T follicular helper cell (primary cell): ENCODE results near the gene ATP6AP1.
"Not testable (repeated sequence)": the region's sequence is repeated elsewhere in the genome, so short reads cannot be mapped to it uniquely, and the experiment has no call there.

Experiments used
- DNase-seq: peaks from one replicate; pipeline ENCODE4 v3.0.0-alpha.2; 2020; ENCODE audit warnings: low read depth

The ATP6AP1 gene

GRCh38 chrX:154399527-154400368, 28.7 kb upstream of the ATP6AP1 start:
- DNase-seq: no peak

- DNase-seq: not testable (repeated sequence)
Observed at GRCh38 chrX:154400369-154400817, 28.1 kb upstream of the ATP6AP1 start.

GRCh38 chrX:154401045-154401799, 27.3 kb upstream of the ATP6AP1 start:
- DNase-seq: no peak

- DNase-seq: no peak
Observed at GRCh38 chrX:154401918-154402621, 26.4 kb upstream of the ATP6AP1 start.

DNA sequence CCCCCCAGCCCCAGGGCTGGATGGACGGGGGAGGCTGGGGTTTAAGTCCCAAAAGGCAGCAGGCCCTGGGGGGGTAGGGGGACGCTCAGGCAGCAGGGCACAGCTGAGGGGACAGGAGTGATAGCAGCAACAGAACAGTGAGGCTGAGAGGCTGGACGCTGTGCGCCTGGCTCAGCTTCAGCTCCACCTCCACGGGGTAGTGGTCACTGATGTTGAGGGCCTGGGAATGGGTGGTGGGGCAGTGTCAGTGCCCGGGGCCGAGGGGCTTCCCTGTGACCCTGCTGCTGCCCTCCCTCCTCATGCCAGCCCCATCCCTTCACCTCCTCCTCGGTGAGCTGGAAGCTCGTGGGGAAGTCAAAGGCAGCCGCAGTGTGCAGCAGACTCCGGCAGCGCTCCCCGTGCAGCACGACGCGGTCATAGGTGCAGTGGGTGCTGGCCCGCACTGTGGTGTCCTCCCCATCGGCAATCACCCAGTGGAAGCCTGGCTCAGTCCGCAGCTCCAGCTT, 25.8 kb upstream of the ATP6AP1 start:
- DNase-seq: no peak

DNA sequence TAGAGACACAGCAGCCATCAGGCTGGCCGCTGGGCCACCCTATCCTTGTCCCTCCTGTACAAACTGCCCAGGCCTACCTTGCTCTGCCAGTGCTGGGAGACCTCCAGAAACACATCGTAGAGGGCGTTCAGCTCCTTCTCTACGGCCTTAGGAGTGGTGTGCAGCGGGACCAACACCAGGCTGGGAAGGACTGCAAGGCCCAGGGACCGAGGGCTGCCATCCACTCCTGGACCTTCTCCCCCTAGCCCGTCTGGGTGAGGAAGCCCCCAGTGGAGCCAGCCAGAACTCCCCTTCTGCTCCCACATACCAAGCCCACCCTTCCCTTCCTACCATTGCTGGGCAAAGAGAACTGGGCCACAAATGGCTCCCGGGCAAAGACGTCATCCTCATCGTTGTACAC, 25.3 kb upstream of the ATP6AP1 start:
- no peak for DNase-seq

DNA sequence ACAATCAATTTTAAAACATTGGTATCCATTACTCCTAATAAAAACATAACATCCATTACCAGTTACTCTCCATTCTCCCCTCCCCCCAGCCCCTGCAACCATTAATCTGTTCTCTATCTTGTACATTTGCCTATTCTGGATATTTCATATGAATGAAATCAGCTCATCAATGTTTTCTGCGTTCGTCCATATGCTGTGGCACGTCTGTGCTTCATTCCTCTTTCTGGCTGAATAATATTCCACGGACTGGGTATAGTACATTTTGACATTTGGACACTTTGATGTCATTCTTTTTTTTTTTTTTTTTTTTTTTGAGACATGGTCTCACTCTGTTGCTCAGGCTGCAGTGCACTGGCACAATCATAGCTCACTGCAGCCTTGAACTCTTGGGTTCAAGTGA, 24.6 kb upstream of the ATP6AP1 start:
- no peak for DNase-seq

- no peak for DNase-seq
Observed at GRCh38 chrX:154404625-154405192, 23.8 kb upstream of the ATP6AP1 start.

- DNase-seq: no peak
Observed at GRCh38 chrX:154408659-154409221, 19.7 kb upstream of the ATP6AP1 start.

- no peak for DNase-seq
Observed at GRCh38 chrX:154409222-154409871, 19.1 kb upstream of the ATP6AP1 start, which contains the start of gene DNASE1L1. Gene DNASE1L1, minus strand, starts transcription at chrX:154409254. Its CDS starts 3,686 bp downstream, at chrX:154405568.

DNA sequence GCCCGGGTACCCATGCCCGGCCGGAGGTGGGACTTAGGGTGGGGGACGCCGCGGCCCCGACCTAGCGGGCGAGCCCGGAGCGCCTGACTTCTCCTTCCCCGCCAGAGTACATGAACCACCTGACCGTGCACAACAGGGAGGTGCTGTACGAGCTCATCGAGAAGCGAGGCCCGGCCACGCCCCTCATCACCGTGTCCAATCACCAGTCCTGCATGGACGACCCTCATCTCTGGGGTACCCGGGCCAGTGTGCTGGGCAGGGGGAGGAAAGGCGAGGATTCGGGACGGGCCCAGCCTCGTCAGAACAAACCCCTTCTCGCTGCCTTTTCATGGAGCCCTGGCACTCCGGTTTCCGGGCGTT, 16.5 kb upstream of the ATP6AP1 start:
- no peak for DNase-seq

GRCh38 chrX:154412468-154412867, 16.0 kb upstream of the ATP6AP1 start:
- no peak for DNase-seq

DNA sequence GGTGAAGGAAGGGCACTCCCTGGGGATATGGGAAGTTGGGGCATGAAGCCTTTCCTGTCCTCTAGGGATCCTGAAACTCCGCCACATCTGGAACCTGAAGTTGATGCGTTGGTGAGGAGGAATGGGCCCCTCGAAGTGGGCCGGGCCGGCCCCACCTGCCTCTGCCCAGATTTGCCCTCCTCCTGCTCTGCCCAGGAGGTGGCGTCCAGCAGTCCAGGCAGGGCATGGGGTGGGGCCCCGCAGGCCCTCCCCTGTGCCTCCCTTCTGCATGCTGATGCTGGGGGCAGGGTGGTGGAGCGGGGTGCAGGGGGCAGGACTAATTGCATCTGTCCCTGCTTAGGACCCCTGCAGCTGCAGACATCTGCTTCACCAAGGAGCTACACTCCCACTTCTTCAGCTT, 15.3 kb upstream of the ATP6AP1 start:
- no peak for DNase-seq

DNA sequence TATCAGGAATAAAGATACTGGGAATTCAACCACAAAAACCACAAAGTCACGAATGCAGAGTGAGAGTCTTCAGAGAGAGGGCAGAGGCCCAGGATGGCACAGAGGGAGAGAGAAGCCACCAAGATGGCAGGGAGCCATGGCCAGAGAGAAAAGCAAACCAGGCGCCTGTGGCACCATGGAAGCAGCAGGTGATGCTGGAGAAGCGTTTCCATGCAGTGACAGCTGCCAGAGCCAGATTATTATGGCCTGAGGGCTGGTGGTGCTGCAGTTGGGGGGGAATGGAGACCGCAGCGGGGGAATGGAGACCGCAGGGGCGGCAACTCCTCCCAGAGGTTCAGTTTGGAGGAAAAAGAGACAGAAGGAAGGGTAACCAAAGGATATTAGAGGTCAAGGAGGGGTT, 11.3 kb upstream of the ATP6AP1 start:
- DNase-seq: no peak

- DNase-seq: no peak
Observed at GRCh38 chrX:154419189-154419588, 9.3 kb upstream of the ATP6AP1 start.

DNA sequence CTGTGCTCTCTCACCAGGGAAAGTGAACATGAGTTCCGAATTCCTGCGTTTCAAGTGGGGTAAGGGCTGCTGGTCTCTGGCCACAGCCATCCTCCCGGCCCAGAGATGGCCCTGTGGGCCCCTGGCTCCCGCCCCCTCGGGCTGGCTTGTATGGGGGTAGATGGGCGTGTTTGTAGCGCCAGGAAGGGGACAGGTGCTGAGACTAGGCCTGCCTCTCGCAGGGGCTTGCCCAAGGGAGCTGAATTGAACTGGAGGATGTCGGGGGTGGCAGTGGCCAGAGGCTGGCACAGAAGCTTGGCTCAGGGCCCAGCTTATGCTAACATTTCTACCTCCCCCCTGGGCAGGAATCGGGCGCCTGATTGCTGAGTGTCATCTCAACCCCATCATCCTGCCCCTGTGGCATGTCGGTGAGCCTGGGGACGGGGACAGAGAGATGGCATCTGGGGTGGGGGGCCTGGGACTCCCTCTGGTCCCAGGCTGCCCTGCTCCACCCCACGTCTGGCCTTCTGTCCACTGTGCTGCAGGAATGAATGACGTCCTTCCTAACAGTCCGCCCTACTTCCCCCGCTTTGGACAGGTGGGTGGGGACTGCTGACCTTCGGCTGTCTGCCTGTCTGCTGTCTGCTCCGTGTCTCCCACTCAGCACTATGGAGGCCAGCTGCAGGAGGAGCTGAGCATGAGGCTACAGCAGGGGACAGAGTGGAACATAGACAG, 8.6 kb upstream of the ATP6AP1 start:
- DNase-seq: no peak

DNA sequence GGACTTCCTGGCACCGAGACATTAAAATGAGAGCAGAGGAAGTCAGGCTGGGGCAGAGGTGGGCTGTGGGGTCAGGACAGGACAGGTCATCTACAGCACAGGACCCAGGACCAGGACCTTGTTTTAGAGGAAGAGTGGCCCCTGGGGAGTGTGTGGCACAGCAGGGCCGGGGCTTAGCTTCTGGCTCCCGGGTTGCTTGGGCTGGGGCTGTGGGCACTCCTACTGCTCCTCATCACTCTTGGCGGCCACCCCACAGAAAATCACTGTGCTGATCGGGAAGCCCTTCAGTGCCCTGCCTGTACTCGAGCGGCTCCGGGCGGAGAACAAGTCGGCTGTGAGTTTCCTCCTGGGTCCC, 8.1 kb upstream of the ATP6AP1 start:
- DNase-seq: no peak

GRCh38 chrX:154426916-154427770, 1.3 kb upstream of the ATP6AP1 start:
- DNase-seq: no peak

GRCh38 chrX:154429711-154430110, 1.2 kb downstream of the ATP6AP1 start:
- no peak for DNase-seq

DNA sequence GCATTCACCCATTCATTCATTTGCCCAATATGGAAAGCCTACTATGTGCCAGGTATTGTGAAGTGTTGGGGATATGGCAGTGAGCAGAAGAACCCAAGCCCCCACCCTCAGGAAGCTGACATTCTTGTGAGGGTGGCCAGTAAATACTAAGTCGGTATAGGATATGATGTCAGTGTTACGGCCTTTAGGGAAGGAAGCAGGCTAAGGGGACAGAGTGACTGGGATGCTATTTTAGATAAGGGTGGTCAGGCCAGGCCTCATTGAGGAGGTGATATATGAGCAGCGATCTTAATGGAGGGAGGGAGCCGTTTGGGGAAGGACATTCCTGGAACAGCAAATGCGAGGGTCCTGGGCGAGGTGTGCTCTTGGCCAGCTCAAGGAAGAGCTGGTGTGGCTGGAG, 2.0 kb downstream of the ATP6AP1 start:
- DNase-seq: no peak
